T-helper 2 cell treated with Interferon-gamma antibody and Interleukin-4, amounts not matched to agents 5 μg/mL and 100 μg/mL, for 36 hours (primary cell): ENCODE data around the gene ZMYND11.
"Not testable (repeated sequence)": the region's sequence is repeated elsewhere in the genome, so short reads cannot be mapped to it uniquely, and the experiment has no call there.

Source experiments
- DNase-seq: peaks from one replicate; pipeline ENCODE4 v3.0.0; 2021; ENCODE audit warnings: low spot score
- H3K27ac Mint-ChIP-seq: one replicate; pipeline ENCODE4 v1.8.0; 2021; ENCODE audit warnings: mild to moderate bottlenecking, mixed read lengths
- H3K27me3 Mint-ChIP-seq: one replicate; pipeline ENCODE4 v1.8.0; 2021; ENCODE audit warnings: low read depth, mixed read lengths
- H3K36me3 Mint-ChIP-seq: one replicate; pipeline ENCODE4 v1.8.0; 2021; ENCODE audit warnings: low read depth, mixed read lengths
- H3K4me1 Mint-ChIP-seq: one replicate; pipeline ENCODE4 v1.8.0; 2021; ENCODE audit warnings: low read depth, mixed read lengths
- H3K4me3 Mint-ChIP-seq: one replicate; pipeline ENCODE4 v1.8.0; 2022; ENCODE audit warnings: mild to moderate bottlenecking, moderate library complexity, mixed read lengths
- H3K9me3 Mint-ChIP-seq: one replicate; pipeline ENCODE4 v1.8.0; 2021; ENCODE audit warnings: mixed read lengths

The ZMYND11 gene

DNA sequence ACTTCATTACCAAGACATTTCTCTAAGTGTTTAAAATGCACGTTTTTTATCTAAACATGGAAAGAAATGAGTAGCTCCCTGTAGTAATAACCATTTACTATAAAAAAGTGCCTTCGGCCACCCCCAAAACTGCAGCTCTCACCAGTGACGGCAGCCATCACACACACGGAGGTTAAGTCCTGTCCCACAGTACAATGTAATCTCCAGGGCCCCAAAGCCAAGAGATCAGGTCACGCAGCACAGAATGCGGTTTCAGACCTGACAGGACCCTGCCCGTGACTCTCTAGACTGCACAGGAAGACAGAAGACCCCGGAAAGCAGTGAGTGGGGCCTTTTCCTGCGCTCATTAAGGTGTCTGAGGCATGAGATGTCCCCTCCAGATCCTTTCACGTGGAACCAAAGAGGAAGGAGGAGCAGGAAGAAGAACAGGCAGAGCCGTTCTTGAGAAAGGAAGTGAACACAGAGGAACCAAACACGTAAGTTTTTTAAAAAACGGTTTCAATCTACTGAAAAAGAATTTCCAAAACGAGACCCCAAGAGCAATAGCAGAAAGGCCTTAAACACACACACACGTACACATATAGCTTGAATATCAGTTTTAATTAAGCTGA lies 125.7 kb downstream of the ZMYND11 start:
- no peaks in the 10 kb centered on the region for H3K27me3 Mint-ChIP-seq
- H3K9me3 Mint-ChIP-seq: no peaks in the 10 kb centered on the region
- H3K4me3 Mint-ChIP-seq: no peak overlapping the region
- no peak for DNase-seq
- H3K36me3 Mint-ChIP-seq: no peaks in the 10 kb centered on the region
- H3K27ac Mint-ChIP-seq: no peak overlapping the region
- peaks cover 12% of the 10 kb centered on the region for H3K4me1 Mint-ChIP-seq

DNA sequence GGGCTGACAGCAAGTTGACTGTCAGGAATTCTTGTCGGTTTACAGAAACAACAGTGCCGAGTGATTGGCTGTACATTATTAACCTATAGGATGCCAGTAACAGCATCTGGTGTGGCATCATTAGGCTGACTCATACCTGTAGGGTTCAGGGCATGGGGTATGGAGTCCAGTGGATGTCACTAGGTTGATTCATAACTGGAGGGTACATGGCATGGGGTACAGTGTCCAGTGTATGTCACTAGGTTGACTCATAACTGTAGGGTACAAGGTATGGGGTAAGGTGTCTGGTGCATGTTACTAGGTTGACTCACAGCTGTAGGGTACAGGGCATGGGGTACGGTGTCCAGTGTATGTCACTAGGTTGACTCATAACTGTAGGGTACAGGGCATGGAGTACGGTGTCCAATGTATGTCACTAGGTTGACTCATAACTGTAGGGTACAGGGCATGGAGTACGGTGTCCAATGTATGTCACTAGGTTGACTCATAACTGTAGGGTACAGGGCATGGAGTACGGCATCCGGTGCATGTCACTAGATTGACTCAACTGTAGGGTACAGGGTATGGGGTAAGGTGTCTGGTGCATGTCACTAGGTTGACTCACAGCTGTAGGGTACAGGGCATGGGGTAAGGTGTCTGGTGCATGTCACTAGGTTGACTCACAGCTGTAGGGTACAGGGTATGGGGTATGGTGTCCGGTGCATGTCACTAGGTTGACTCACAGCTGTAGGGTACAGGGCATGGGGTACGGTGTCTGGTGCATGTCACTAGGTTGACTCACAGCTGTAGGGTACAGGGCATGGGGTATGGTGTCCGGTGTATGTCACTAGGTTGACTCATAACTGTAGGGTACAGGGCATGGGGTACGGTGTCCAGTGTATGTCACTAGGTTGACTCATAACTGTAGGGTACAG lies 129.2 kb downstream of the ZMYND11 start:
- not testable (repeated sequence) for H3K36me3 Mint-ChIP-seq, H3K9me3 Mint-ChIP-seq, H3K4me3 Mint-ChIP-seq, H3K27ac Mint-ChIP-seq, H3K27me3 Mint-ChIP-seq
- peak; percentile 12 for DNase-seq
- peaks cover 12% of the 10 kb centered on the region for H3K4me1 Mint-ChIP-seq

DNA sequence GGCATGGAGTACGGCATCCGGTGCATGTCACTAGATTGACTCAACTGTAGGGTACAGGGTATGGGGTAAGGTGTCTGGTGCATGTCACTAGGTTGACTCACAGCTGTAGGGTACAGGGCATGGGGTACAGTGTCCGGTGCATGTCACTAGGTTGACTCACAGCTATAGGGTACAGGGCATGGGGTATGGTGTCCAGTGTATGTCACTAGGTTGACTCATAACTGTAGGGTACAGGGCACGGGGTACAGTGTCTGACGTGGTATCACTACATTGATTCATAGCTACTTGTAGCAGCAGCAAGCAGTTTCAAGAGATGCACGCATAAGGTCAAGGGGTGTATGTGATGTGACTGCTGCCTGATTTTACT lies 129.8 kb downstream of the ZMYND11 start:
- not testable (repeated sequence) for H3K4me3 Mint-ChIP-seq, H3K36me3 Mint-ChIP-seq, H3K27ac Mint-ChIP-seq, H3K27me3 Mint-ChIP-seq, H3K9me3 Mint-ChIP-seq
- peaks cover 12% of the 10 kb centered on the region for H3K4me1 Mint-ChIP-seq
- peak; percentile 30 for DNase-seq

DNA sequence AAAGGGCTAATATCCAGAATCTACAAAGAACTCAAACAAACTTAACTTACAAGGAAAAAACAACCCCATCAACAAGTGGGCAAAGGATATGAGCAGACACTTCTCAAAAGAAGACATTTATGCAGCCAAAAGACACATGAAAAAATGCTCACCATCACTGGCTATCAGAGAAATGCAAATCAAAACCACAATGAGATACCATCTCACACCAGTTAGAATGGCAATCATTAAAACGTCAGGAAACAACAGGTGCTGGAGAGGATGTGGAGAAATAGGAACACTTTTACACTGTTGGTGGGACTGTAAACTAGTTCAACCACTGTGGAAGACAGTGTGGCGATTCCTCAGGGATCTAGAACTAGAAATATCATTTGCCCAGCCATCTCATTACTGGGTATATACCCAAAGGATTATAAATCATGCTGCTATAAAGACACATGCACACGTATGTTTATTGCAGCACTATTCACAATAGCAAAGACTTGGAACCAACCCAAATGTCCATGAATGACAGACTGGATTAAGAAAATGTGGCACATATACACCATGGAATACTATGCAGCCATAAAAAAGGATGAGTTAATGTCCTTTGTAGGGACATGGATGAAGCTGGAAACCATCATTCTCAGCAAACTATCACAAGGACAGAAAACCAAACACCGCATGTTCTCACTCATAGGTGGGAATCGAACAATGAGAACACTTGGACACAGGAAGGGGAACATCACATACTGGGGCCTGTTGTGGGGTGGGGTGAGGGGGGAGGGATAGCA lies 130.7 kb downstream of the ZMYND11 start:
- H3K9me3 Mint-ChIP-seq, H3K4me3 Mint-ChIP-seq, H3K4me1 Mint-ChIP-seq, H3K27me3 Mint-ChIP-seq, H3K36me3 Mint-ChIP-seq, DNase-seq, H3K27ac Mint-ChIP-seq: not testable (repeated sequence)

DNA sequence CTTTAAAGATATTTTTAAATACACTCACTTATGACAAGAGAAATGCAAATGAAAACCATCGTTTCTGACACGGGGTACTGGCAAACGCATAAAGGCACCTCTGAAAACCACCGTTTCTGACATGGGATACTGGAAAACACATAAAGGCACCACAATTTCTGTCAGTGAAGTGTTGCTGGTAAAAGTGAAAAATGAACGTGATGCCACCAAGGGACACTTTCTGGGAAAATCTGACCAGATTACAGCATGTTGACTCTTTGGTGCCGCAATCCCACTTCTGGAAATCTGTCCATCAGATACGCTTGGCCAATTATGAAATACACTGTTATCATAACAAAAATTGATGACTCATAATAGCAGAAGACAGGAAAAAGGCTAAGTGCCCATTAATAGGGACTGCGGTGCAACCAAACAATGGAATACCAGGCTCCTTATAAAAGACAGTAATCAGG lies 131.7 kb downstream of the ZMYND11 start:
- no peak overlapping the region for H3K27ac Mint-ChIP-seq
- DNase-seq: no peak
- H3K36me3 Mint-ChIP-seq: no peaks in the 10 kb centered on the region
- H3K4me3 Mint-ChIP-seq: no peak overlapping the region
- no peaks in the 10 kb centered on the region for H3K27me3 Mint-ChIP-seq
- peaks cover 8% of the 10 kb centered on the region for H3K4me1 Mint-ChIP-seq
- H3K9me3 Mint-ChIP-seq: no peaks in the 10 kb centered on the region

DNA sequence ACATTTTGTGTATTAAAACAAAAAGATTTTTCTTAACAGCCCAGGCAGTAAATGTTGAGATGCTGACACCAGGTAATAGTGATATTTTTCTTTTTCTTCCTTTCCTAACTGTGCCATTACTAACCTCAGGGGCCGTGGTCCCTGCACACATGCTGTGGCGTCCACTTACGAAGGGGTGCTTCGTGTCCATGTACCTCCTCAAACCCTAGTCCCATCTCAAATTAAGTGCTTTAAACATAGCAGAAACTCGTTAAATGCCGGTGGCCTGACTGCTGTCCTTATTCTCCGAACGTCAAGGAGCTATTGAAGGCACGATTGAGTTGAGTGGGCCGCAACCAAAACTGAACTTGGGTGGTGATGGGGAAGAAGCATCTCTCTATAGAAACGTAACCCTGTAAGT lies 132.4 kb downstream of the ZMYND11 start:
- DNase-seq: no peak
- H3K27ac Mint-ChIP-seq: no peak overlapping the region
- H3K9me3 Mint-ChIP-seq: no peaks in the 10 kb centered on the region

DNA sequence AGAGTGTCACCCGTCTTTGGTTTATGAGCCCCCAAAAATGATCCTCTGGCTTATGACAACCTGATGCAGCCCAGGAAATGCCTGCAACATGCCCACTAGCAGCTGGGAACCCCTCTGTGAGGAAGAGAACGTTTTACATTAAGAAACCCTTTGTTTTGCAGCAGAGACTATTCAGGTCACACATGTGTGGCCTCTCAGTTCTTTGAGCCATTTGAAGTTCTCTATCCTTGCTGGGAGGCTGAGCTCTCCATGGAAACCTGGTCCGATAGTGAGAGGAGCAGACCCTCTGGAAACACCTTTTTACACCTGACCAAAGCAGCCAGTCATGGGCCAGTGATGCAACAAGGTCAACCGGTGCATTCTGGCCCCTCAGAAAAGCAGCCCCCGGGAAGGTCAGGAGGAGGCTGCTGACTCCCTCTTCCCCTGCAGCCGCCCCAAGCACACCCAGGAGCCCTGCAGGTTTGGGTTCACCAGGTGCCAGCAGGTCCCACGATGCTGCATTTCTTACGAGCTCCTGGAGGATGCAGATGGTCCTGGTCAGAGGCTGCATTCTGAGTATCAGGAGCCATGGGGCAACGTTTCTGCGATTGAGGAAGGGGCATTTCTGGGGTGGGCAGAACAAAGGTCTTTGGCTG lies 134.3 kb downstream of the ZMYND11 start:
- Mint-ChIP-seq H3K27ac (no peak overlapping the region), H3K27me3 (no peaks in the 10 kb centered on the region), H3K4me1 (peaks cover 8% of the 10 kb centered on the region), H3K36me3 (no peaks in the 10 kb centered on the region), H3K9me3 (no peaks in the 10 kb centered on the region), H3K4me3 (no peak overlapping the region)
- DNase-seq: no peak

More for the DNA sequence above, 132.4 kb downstream of the ZMYND11 start:
- Mint-ChIP-seq H3K27me3 (no peaks in the 10 kb centered on the region), H3K4me1 (peaks cover 8% of the 10 kb centered on the region), H3K4me3 (no peak overlapping the region), H3K36me3 (no peaks in the 10 kb centered on the region)

DNA sequence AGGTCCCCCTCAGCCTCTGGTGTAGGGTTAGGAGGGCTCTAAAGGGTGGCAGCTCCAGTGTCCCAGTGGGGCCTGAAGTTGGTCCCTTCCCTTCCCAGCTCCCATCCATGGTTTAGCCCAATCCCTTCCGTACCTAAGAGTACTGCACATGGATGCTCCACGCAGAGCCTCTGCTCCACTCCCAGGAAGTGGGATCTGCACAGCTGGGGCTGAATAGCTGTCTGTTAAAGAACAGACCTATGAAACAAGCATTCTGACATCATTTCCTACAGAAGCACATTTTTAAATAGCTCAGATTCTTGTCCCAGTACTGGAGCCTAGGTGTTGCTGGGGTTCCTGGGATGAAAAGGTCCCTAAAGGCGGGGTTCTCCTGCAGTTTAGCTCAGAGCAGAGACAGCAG lies 135.9 kb downstream of the ZMYND11 start:
- H3K9me3 Mint-ChIP-seq: no peaks in the 10 kb centered on the region
- H3K36me3 Mint-ChIP-seq: no peaks in the 10 kb centered on the region
- no peak overlapping the region for H3K4me3 Mint-ChIP-seq
- DNase-seq: no peak
- no peak overlapping the region for H3K27ac Mint-ChIP-seq
- peaks cover 6% of the 10 kb centered on the region for H3K27me3 Mint-ChIP-seq
- no peaks in the 10 kb centered on the region for H3K4me1 Mint-ChIP-seq

DNA sequence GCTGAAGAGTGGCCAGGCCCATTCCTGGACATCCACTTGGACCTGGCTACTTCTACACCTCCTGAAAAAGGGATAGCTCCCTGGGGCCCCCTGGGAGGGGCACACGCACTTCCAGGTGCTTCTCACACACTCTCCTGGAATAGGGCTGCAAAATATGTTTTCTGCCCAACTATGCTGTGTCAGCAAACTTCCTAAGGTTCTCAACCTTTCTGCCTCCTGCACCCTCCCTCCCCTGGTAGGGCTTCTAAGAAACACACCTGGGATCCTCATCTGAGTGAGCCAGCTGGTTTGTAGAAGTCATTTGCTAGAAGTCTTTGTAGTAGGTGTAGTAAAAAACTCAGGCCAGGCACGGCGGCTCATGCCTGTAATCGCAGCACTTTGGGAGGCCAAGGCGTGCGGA lies 136.5 kb downstream of the ZMYND11 start:
- no peaks in the 10 kb centered on the region for H3K9me3 Mint-ChIP-seq
- H3K4me1 Mint-ChIP-seq: no peaks in the 10 kb centered on the region
- no peak for DNase-seq
- H3K27ac Mint-ChIP-seq: no peak overlapping the region
- H3K4me3 Mint-ChIP-seq: no peak overlapping the region
- peaks cover 6% of the 10 kb centered on the region for H3K27me3 Mint-ChIP-seq
- H3K36me3 Mint-ChIP-seq: no peaks in the 10 kb centered on the region

DNA sequence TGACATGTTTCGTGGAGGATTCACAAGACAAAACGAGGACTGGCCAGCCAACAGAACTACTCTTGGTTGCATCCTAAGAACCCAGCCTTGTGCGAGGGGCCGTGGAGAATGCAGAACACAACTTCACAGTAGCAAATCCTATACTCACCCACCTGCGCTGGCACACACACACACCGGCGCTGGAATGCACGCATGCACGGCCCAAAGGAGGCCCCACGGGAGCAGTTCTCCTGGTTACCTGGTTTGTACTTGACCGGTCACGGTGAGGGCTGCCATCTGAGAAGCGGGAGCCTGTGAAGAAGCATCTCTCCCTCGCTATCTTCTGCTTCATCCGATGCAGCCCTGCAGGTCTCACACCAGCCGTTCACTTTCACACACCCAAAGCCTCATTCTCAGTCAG lies 137.8 kb downstream of the ZMYND11 start:
- no peak for DNase-seq
- Mint-ChIP-seq H3K4me3 (no peak overlapping the region), H3K27me3 (peaks cover 6% of the 10 kb centered on the region), H3K4me1 (no peaks in the 10 kb centered on the region), H3K36me3 (no peaks in the 10 kb centered on the region), H3K27ac (no peak overlapping the region), H3K9me3 (no peaks in the 10 kb centered on the region)

DNA sequence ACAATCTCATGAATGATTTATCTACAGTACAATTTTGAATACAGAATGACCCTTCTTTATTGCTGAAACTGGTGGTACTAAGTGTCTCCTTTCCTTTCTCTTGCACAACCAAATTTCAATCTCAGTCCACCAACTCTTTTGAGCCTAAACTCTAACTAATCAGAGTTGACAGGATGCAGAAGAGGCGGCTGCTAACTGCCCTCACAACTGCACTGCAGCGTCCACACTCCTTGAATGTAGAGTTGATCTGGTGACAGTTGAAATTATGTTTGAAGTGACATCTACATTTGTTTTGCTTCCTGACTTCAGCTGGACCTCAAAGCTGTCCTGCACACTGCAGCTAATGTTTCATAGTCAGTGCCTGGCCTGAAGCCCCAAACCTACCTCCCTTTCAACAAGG lies 139.6 kb downstream of the ZMYND11 start:
- Mint-ChIP-seq H3K4me3 (no peak overlapping the region), H3K36me3 (no peaks in the 10 kb centered on the region), H3K27ac (no peak overlapping the region), H3K9me3 (no peaks in the 10 kb centered on the region), H3K27me3 (peaks cover 6% of the 10 kb centered on the region), H3K4me1 (no peaks in the 10 kb centered on the region)
- no peak for DNase-seq

DNA sequence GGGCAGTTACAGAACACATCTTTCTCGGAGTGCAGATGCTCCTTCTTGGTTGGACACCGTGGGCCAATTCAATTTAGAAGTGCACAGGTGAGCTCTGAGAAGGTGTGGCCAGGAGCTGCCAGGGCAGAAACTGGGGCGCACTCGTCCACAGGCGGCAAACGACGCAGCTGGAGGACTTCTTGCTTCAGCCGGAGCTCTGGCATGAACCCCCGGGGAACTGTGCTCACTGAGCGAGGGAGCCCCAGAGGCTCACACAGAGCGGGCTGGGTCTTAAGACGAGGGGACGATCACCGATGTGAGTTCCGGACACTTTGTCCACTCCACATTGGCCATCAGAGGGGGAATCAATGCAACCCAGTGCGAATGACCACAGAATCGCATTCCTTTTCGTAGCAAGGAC lies 140.4 kb downstream of the ZMYND11 start:
- H3K36me3 Mint-ChIP-seq: no peaks in the 10 kb centered on the region
- no peak overlapping the region for H3K4me3 Mint-ChIP-seq
- peaks cover 6% of the 10 kb centered on the region for H3K27me3 Mint-ChIP-seq
- no peaks in the 10 kb centered on the region for H3K4me1 Mint-ChIP-seq
- DNase-seq: no peak
- no peak overlapping the region for H3K27ac Mint-ChIP-seq
- no peaks in the 10 kb centered on the region for H3K9me3 Mint-ChIP-seq

DNA sequence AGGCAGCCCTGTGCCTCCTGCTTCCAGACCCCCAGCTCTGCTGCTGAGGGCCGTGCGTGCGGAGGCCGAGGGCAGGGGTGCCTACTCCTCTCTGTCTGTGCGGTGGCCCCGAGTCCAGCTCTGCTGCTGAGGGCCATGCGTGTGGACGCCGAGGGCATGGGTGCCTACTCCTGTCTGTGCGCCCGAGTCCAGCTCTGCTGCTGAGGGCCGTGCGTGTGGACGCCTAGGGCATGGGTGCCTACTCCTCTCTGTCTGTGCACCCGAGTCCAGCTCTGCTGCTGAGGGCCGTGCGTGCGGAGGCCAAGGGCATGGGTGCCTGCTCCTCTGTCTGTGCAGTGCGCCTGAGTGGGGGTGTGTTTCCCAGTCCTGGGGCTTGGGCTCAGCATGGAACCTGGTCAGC lies 142.7 kb downstream of the ZMYND11 start:
- H3K4me1 Mint-ChIP-seq: peaks cover under 1% of the 10 kb centered on the region
- H3K36me3 Mint-ChIP-seq: no peaks in the 10 kb centered on the region
- no peak for DNase-seq
- no peaks in the 10 kb centered on the region for H3K9me3 Mint-ChIP-seq
- peaks cover 6% of the 10 kb centered on the region for H3K27me3 Mint-ChIP-seq
- no peak overlapping the region for H3K4me3 Mint-ChIP-seq
- H3K27ac Mint-ChIP-seq: no peak overlapping the region

DNA sequence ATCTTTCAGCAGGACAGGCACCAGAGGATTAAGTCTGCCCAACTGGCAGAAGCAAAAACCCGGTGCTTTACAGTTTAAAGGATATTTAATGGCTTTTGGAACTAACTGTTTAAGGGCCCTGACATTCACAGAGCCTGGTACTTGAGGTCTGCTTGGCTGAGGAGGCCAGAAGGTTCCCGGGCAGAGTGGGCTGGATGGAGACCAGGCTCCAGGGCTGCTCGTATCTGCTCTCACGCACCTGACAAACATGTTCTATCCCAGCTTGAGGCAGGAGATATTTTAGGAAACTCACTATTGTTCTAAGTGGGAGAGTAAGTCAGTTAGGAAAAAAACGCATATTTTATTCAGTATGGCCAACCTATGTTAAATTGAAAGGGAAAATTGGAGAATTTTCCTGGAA lies 143.5 kb downstream of the ZMYND11 start:
- H3K4me3 Mint-ChIP-seq: no peak overlapping the region

More for the DNA sequence above, 143.5 kb downstream of the ZMYND11 start:
- Mint-ChIP-seq H3K27ac (no peak overlapping the region), H3K27me3 (peaks cover 6% of the 10 kb centered on the region), H3K36me3 (no peaks in the 10 kb centered on the region), H3K4me1 (peaks cover 8% of the 10 kb centered on the region), H3K9me3 (no peaks in the 10 kb centered on the region)
- no peak for DNase-seq
